ENCODE measurements around the gene CAMK4. TPM values are rescaled to one million over a fixed set of nuclear protein-coding genes. Genes with fewer than 3 reads are reported as not detected.

CAMK4 gene
- total and polyA plus RNA-seq, 2 experiments from 2014 or later = 4.2 to 7.3 TPM

DNA sequence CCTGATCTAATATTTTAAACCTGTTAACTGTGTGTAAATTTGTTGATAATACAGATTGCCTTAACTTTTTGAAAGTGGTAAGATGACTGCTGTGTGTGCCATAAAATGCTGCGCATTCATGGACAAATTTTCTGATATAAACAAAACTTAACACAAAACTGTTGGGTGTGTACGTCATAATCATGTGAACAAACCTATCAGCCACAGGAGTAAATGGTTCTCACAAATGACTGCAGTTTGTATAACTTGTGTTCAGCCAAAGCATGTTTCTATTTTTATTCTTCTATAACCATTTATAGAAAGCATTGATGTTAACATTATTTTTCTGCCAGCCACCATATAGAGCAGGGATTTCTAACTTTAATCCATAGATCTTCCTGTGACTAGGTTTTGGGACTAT is 21.5 kb downstream of the CAMK4 start:
- no peak overlapping the region for H2AFZ ChIP-seq
- Mint-ChIP-seq H3K27ac (no peak overlapping the region), H3K4me3 (no peak overlapping the region), H3K27me3 (ENCODE audit: insufficient read depth, low read depth, poor library complexity) (no peaks in the 10 kb centered on the region), H3K9me3 (no peaks in the 10 kb centered on the region), H3K36me3 (ENCODE audit: low read depth) (no peaks in the 10 kb centered on the region), H3K4me1 (peaks cover 10% of the 10 kb centered on the region)
- no peaks in the 10 kb centered on the region for H3K27me3 ChIP-seq (ENCODE audit: insufficient read depth)
- no peak overlapping the region for H3K27ac ChIP-seq (ENCODE audit: low read depth)
- H3K36me3 ChIP-seq (ENCODE audit: insufficient read depth) = no peaks in the 10 kb centered on the region
- H4K20me1 ChIP-seq (replicated peaks; ENCODE audit: insufficient read depth) = no peaks in the 10 kb centered on the region; the same call in 1 of the 2 replicates
- no peaks in the 10 kb centered on the region for H3K4me1 ChIP-seq (ENCODE audit: insufficient read depth)
- no peak for ATAC-seq
- TF ChIP-seq CTCF (conservative IDR thresholded peaks at IDR 0.05; ENCODE audit: low read depth in 2 of 2) = no peak
- no peak overlapping the region for H3K4me2 ChIP-seq
- DNase-seq (ENCODE audit: low spot score) = no peak
- no peaks in the 10 kb centered on the region for H3K79me2 ChIP-seq (replicated peaks; ENCODE audit: insufficient read depth)
- H3K4me3 ChIP-seq = no peak overlapping the region
- no peaks in the 10 kb centered on the region for H3K9me2 ChIP-seq (ENCODE audit: insufficient read depth)
- no peaks in the 10 kb centered on the region for H3F3A ChIP-seq (replicated peaks; ENCODE audit: low read depth)

DNA sequence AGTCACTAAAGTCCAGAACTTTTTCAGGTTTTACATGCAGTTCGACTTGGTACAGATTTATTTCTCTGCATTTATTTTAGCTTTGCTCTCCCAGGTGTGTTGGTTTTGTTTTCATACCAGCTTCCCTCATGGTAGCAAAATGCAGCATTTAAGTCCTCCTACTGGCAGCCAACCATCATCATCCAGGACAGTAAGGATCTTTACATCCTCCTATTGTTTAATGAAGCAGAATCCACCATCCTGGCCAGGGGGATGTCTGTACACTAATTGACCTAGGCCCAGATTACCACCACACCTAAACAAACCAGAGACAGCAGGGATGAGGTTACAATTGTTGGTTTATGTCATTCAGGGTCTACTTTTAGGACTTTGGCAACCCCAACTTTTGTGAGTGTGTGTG is 22.3 kb downstream of the CAMK4 start:
- Mint-ChIP-seq H3K9me3 (no peaks in the 10 kb centered on the region), H3K27me3 (ENCODE audit: insufficient read depth, low read depth, poor library complexity) (no peaks in the 10 kb centered on the region), H3K36me3 (ENCODE audit: low read depth) (no peaks in the 10 kb centered on the region), H3K27ac (no peak overlapping the region), H3K4me3 (no peak overlapping the region), H3K4me1 (peaks cover 10% of the 10 kb centered on the region)
- Histone ChIP-seq H4K20me1 (replicated peaks; ENCODE audit: insufficient read depth) (no peaks in the 10 kb centered on the region; the same call in 1 of the 2 replicates), H2AFZ (no peak overlapping the region), H3K4me1 (ENCODE audit: insufficient read depth) (no peaks in the 10 kb centered on the region), H3K9me2 (ENCODE audit: insufficient read depth) (no peaks in the 10 kb centered on the region), H3K79me2 (replicated peaks; ENCODE audit: insufficient read depth) (no peaks in the 10 kb centered on the region), H3K4me2 (no peak overlapping the region), H3F3A (replicated peaks; ENCODE audit: low read depth) (no peaks in the 10 kb centered on the region), H3K27ac (ENCODE audit: low read depth) (no peak overlapping the region), H3K4me3 (no peak overlapping the region), H3K27me3 (ENCODE audit: insufficient read depth) (no peaks in the 10 kb centered on the region), H3K36me3 (ENCODE audit: insufficient read depth) (no peaks in the 10 kb centered on the region)
- no peak for DNase-seq (ENCODE audit: low spot score)
- ATAC-seq = no peak
- TF ChIP-seq EZH2phosphoT487 (IDR thresholded peaks at IDR 0.05; ENCODE audit: unreplicated experiment) (no peak), ZNF331 (CRISPR knock-in tag; IDR thresholded peaks at IDR 0.05; ENCODE audit: low read depth) (no peak), ZNF114 (CRISPR knock-in tag; IDR thresholded peaks at IDR 0.05) (no peak), NANOG (IDR thresholded peaks at IDR 0.05; ENCODE audit: borderline replicate concordance) (no peak), JUNB (IDR thresholded peaks at IDR 0.05; ENCODE audit: unreplicated experiment) (no peak), ZNF462 (CRISPR knock-in tag; IDR thresholded peaks at IDR 0.05) (no peak), POLR2AphosphoS5 (IDR thresholded peaks at IDR 0.05; ENCODE audit: low read depth) (no peak), CREB1 (CRISPR knock-in tag; IDR thresholded peaks at IDR 0.05; ENCODE audit: low read depth) (no peak), EZH2 (IDR thresholded peaks at IDR 0.05; ENCODE audit: low read depth, unreplicated experiment) (no peak)
- TF ChIP-seq, protein P1, sequence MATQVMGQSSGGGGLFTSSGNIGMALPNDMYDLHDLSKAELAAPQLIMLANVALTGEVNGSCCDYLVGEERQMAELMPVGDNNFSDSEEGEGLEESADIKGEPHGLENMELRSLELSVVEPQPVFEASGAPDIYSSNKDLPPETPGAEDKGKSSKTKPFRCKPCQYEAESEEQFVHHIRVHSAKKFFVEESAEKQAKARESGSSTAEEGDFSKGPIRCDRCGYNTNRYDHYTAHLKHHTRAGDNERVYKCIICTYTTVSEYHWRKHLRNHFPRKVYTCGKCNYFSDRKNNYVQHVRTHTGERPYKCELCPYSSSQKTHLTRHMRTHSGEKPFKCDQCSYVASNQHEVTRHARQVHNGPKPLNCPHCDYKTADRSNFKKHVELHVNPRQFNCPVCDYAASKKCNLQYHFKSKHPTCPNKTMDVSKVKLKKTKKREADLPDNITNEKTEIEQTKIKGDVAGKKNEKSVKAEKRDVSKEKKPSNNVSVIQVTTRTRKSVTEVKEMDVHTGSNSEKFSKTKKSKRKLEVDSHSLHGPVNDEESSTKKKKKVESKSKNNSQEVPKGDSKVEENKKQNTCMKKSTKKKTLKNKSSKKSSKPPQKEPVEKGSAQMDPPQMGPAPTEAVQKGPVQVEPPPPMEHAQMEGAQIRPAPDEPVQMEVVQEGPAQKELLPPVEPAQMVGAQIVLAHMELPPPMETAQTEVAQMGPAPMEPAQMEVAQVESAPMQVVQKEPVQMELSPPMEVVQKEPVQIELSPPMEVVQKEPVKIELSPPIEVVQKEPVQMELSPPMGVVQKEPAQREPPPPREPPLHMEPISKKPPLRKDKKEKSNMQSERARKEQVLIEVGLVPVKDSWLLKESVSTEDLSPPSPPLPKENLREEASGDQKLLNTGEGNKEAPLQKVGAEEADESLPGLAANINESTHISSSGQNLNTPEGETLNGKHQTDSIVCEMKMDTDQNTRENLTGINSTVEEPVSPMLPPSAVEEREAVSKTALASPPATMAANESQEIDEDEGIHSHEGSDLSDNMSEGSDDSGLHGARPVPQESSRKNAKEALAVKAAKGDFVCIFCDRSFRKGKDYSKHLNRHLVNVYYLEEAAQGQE (IDR thresholded peaks at IDR 0.05; ENCODE audit: unreplicated experiment) = no peak
